HCT116 (cell line): ENCODE data around the gene MUC13. TPM values are rescaled to one million over a fixed set of nuclear protein-coding genes. Genes with fewer than 3 reads are reported as not detected.

Source experiments
- ATAC-seq: fragments of 200-7000 bp; cut with Tn5 transposase; 2 replicates; pipeline ENCODE4 v1.9.1; 2020; ENCODE audit warnings: mild to moderate bottlenecking, moderate library complexity
- BruUV-seq: library from RNA; stranded (reverse); fragments of 400-500 nt; replicated peaks from 2 replicates; lab custom pipeline; 2021; lab: Mats Ljungman, UMichigan
- CTCF ChIA-PET: fragments of 300-600 bp; sonication (Branson Sonifier 250); formaldehyde crosslinking; loops from one replicate; lab custom pipeline; 2021; ENCODE audit warnings: antibody characterized with exemption; lab: Charles Lee
- POLR2A ChIA-PET: fragments of 300-600, 350-600 bp; sonication (Branson Sonifier 250); formaldehyde crosslinking; loops from one replicate; lab custom pipeline; 2021; ENCODE audit warnings: antibody characterized with exemption; lab: Charles Lee
- RAD21 ChIA-PET, 2 experiments: fragments of 300-600 bp; sonication (Branson Sonifier 250); formaldehyde crosslinking; loops; one replicate each; lab custom pipeline; 2023; ENCODE audit warnings: low total read pairs in 2 of 2; ENCODE audit not compliant: uncharacterized antibody in 2 of 2, unreplicated experiment in 2 of 2, low non-redundant PET in 1 of 2; lab: Charles Lee
- DNase-seq: peaks from one replicate; pipeline ENCODE4 v3.0.0-alpha.2; 2010; ENCODE audit warnings: low read depth, low spot score
- H2AFZ ChIP-seq: fragments of 200-600 bp; shearing (Covaris generic), sonication (generic); 2 replicates; pipeline ENCODE4 v1.6.1; 2017; ENCODE audit warnings: low read depth, mixed run types, mixed read lengths, antibody characterized with exemption, low read length; ENCODE audit not compliant: poor library complexity, severe bottlenecking
- H3K27ac ChIP-seq: 2 replicates; pipeline ENCODE4 v1.5.1; 2012; ENCODE audit warnings: low read depth, low read length
- H3K27me3 ChIP-seq: fragments of 200-600 bp; sonication (generic); 2 replicates; pipeline ENCODE4 v1.6.1; 2016; ENCODE audit warnings: mixed run types, low read length, mixed read lengths; ENCODE audit not compliant: insufficient read depth
- H3K36me3 ChIP-seq, 2 experiments: fragments of 200-500 bp in 1 of 2; fragments of 200-600 bp in 1 of 2; sonication (Bioruptor generic) in 1 of 2; sonication (generic) in 1 of 2; 2 replicates each; pipeline versions ENCODE4 v1.5.1 to v1.6.1; 2014 to 2016; ENCODE audit warnings: low read length in 2 of 2, inconsistent platforms in 1 of 2, mixed read lengths in 1 of 2, mixed run types in 1 of 2; ENCODE audit not compliant: insufficient read depth in 2 of 2, control insufficient read depth in 1 of 2
- H3K4me1 ChIP-seq, 2 experiments: fragments of 200-600 bp in 1 of 2; sonication (generic) in 1 of 2; 2 replicates each; pipeline versions ENCODE4 v1.5.1 to v1.6.1; 2012 to 2017; ENCODE audit warnings: low read length in 2 of 2, inconsistent platforms in 1 of 2, mild to moderate bottlenecking in 1 of 2, mixed read lengths in 1 of 2, mixed run types in 1 of 2, moderate library complexity in 1 of 2; ENCODE audit not compliant: insufficient read depth in 2 of 2, control insufficient read depth in 1 of 2
- H3K4me2 ChIP-seq: fragments of 200-600 bp; sonication (generic); 2 replicates; pipeline ENCODE4 v1.6.1; 2017; ENCODE audit warnings: mixed run types, low read length, mixed read lengths
- H3K4me3 ChIP-seq, 2 experiments: fragments of 200-600 bp in 1 of 2; sonication (generic) in 1 of 2; replicated peaks in 1 of 2; 2 replicates each; pipeline ENCODE4 v1.5.1; 2011 to 2016; ENCODE audit warnings: low read length in 2 of 2, control low read depth in 1 of 2, low read depth in 1 of 2, mild to moderate bottlenecking in 1 of 2, mixed read lengths in 1 of 2, mixed run types in 1 of 2
- H3K79me2 ChIP-seq: fragments of 200-600 bp; sonication (generic); 2 replicates; pipeline ENCODE4 v1.6.1; 2017; ENCODE audit warnings: mild to moderate bottlenecking, mixed run types, low read length, moderate library complexity, mixed read lengths; ENCODE audit not compliant: insufficient read depth
- H3K9ac ChIP-seq: fragments of 200-600 bp; sonication (generic); 2 replicates; pipeline ENCODE4 v1.6.1; 2016; ENCODE audit warnings: low read length, mixed read lengths
- H3K9me2 ChIP-seq: fragments of 200-600 bp; sonication (generic), shearing (Covaris generic); 2 replicates; pipeline ENCODE4 v1.6.1; 2017; ENCODE audit warnings: mixed run types, mild to moderate bottlenecking, moderate library complexity; ENCODE audit not compliant: insufficient read depth
- H3K9me3 ChIP-seq, 2 experiments: fragments of 200-500 bp in 1 of 2; fragments of 200-600 bp in 1 of 2; sonication (Bioruptor generic) in 1 of 2; sonication (generic) in 1 of 2; 2 replicates each; pipeline ENCODE4 v1.6.1; 2014 to 2017; ENCODE audit warnings: low read length in 2 of 2, mixed read lengths in 2 of 2, inconsistent platforms in 1 of 2, low read depth in 1 of 2, mild to moderate bottlenecking in 1 of 2, mixed run types in 1 of 2, moderate library complexity in 1 of 2; ENCODE audit not compliant: control insufficient read depth in 1 of 2, insufficient read depth in 1 of 2
- H4K20me1 ChIP-seq: fragments of 200-600 bp; sonication (generic), shearing (Covaris generic); 2 replicates; pipeline ENCODE4 v1.6.1; 2017; ENCODE audit warnings: mixed run types, mild to moderate bottlenecking, moderate library complexity; ENCODE audit not compliant: insufficient read depth
- EGR1 ChIP-seq: IDR thresholded peaks from 2 replicates; pipeline ENCODE4 v1.6.1; 2012; ENCODE audit warnings: low read depth
- ELF1 ChIP-seq: IDR thresholded peaks from 2 replicates; pipeline ENCODE4 v1.6.1; 2012; ENCODE audit warnings: low read depth, borderline replicate concordance
- FOSL1 ChIP-seq: IDR thresholded peaks from 2 replicates; pipeline ENCODE4 v1.6.1; 2012; ENCODE audit warnings: low read depth
- JUND ChIP-seq: IDR thresholded peaks from 2 replicates; pipeline ENCODE4 v1.6.1; 2012
- POLR2A ChIP-seq: IDR thresholded peaks from 2 replicates; pipeline ENCODE4 v1.7.0; 2011; ENCODE audit warnings: borderline replicate concordance; ENCODE audit not compliant: insufficient read depth, insufficient read length; ENCODE audit errors: extremely low read depth
- SIN3A ChIP-seq: IDR thresholded peaks from 2 replicates; pipeline ENCODE4 v1.6.1; 2012; ENCODE audit warnings: low read depth
- ZFX ChIP-seq: fragments of 450-650 bp; IDR thresholded peaks from 2 replicates; pipeline ENCODE4 v1.6.1; 2017
- ZNF274 ChIP-seq: fragments of 200-500 bp; sonication (Bioruptor generic); IDR thresholded peaks from 2 replicates; pipeline ENCODE4 v1.6.1; 2014; ENCODE audit warnings: mild to moderate bottlenecking, low read depth, low read length, inconsistent platforms
- intact Hi-C: fragments of 100-400 bp; cut with micrococcal nuclease; formaldehyde crosslinking; loops from 2 replicates; pipeline ENCODE4 v1.10.0; 2022
- total RNA-seq: library from RNA; stranded (reverse); gene quantifications from one replicate; pipeline ENCODE4 v1.2.1, GENCODE V29; 2021; ENCODE audit not compliant: unreplicated experiment
- TF ChIP-seq, protein P1 (sequence below): IDR thresholded peaks from 2 replicates; pipeline ENCODE4 v1.6.1; 2012
- TF ChIP-seq, protein P2 (sequence below): IDR thresholded peaks from 2 replicates; pipeline ENCODE4 v1.6.1; 2012; ENCODE audit warnings: low read depth

Gene MUC13
- total RNA-seq, 1 experiment from 2014 or later, result 0.44 TPM

DNA sequence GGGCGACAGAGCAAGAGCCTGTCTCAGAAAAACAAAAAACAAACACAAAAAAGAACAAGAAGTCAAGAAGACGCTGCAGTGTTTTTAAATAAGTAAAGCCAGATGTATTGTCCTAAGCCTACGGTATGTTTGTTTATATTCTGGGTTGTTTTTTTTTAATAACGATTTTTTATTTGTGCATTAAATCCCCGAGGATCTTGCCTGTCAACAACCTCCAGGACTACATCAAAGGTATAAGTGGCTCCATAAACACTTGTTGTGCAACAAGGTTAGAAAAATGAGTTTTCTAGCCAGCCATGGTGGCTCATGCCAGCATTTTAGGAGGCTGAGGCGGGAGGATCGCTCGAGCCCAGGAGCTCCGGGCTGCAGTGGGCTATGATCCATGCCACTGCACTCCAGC, 73.5 kb downstream of the MUC13 start:
- Histone ChIP-seq H3K27ac (peak overlapping the region; percentile 36; the same call in 1 of the 2 replicates), H3K36me3 (0 out of 4 replicates have a peak, but pooled peaks cover 0 to 3% of the 10 kb centered on the region in 2 experiments), H3K9me3 (no peaks in the 10 kb centered on the region), H3K4me2 (peak overlapping the region; percentile 61), H3K4me3 (peak overlapping the region in 1 of 2 experiments; percentile 15; a peak in 1 of 4 replicates), H2AFZ (no peak overlapping the region), H3K27me3 (no peaks in the 10 kb centered on the region), H3K79me2 (no peaks in the 10 kb centered on the region; the same call in 1 of the 2 replicates), H3K9me2 (no peaks in the 10 kb centered on the region), H4K20me1 (no peaks in the 10 kb centered on the region), H3K4me1 (peaks cover 16 to 42% of the 10 kb centered on the region in 2 experiments), H3K9ac (no peak overlapping the region)
- BruUV-seq, result no TSS peak
- no peak for TF ChIP-seq ZFX
- TF ChIP-seq JUND, result no peak
- no peak for TF ChIP-seq SIN3A
- no peak for TF ChIP-seq EGR1
- no peak for TF ChIP-seq FOSL1
- no peak for TF ChIP-seq ZNF274
- no peak for TF ChIP-seq ELF1
- TF ChIP-seq, protein P1, sequence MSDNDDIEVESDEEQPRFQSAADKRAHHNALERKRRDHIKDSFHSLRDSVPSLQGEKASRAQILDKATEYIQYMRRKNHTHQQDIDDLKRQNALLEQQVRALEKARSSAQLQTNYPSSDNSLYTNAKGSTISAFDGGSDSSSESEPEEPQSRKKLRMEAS, result no peak
- TF ChIP-seq, protein P2, sequence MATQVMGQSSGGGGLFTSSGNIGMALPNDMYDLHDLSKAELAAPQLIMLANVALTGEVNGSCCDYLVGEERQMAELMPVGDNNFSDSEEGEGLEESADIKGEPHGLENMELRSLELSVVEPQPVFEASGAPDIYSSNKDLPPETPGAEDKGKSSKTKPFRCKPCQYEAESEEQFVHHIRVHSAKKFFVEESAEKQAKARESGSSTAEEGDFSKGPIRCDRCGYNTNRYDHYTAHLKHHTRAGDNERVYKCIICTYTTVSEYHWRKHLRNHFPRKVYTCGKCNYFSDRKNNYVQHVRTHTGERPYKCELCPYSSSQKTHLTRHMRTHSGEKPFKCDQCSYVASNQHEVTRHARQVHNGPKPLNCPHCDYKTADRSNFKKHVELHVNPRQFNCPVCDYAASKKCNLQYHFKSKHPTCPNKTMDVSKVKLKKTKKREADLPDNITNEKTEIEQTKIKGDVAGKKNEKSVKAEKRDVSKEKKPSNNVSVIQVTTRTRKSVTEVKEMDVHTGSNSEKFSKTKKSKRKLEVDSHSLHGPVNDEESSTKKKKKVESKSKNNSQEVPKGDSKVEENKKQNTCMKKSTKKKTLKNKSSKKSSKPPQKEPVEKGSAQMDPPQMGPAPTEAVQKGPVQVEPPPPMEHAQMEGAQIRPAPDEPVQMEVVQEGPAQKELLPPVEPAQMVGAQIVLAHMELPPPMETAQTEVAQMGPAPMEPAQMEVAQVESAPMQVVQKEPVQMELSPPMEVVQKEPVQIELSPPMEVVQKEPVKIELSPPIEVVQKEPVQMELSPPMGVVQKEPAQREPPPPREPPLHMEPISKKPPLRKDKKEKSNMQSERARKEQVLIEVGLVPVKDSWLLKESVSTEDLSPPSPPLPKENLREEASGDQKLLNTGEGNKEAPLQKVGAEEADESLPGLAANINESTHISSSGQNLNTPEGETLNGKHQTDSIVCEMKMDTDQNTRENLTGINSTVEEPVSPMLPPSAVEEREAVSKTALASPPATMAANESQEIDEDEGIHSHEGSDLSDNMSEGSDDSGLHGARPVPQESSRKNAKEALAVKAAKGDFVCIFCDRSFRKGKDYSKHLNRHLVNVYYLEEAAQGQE, result no peak
- TF ChIP-seq POLR2A, result no peak
- intact Hi-C loops, result no loop called here
- no peak for DNase-seq
- ChIA-PET CTCF (interaction anchor here (1.0 kb wide), 1 partner anchor 16 kb away, joined by 3 read pairs; no protein-coding TSS in a partner anchor), RAD21 (no interaction called here), POLR2A (no interaction called here)
- ATAC-seq, result no peak
